GOT3 (cell line): ENCODE results near the gene CABCOCO1.

Experiments
- DNase-seq: peaks from one replicate; lab custom pipeline; 2025; ENCODE audit warnings: mixed read lengths; lab: John Stamatoyannopoulos, UW

The CABCOCO1 gene

GRCh38 chr10:61787170-61787569 lies 124.4 kb downstream of the CABCOCO1 start:
- no peak for DNase-seq

DNA sequence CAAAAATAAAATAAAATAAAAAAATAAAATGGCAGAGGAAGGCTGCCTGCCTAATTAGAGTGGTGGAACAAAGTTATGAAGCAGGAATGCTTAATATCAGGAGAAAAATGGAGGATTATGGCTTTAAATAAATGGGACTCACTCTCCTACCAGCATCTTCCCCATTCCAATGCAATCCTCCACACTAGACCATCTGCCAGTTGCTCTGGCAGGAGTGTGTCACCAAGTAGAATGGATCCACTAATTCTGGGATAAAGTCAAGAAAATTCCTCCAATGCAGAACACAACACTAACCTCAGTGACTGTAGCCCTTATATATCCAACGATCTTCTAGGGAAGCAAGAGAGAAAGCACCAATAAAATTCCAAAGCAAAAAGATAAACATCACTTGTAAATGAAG lies 126.3 kb downstream of the CABCOCO1 start:
- no peak for DNase-seq

GRCh38 chr10:61791216-61791615 lies 128.5 kb downstream of the CABCOCO1 start:
- DNase-seq, result no peak

GRCh38 chr10:61792097-61792716 lies 129.5 kb downstream of the CABCOCO1 start:
- DNase-seq, result no peak

- DNase-seq, result no peak
These were observed 130.2 kb downstream of the CABCOCO1 start for GRCh38 chr10:61792921-61793320.

DNA sequence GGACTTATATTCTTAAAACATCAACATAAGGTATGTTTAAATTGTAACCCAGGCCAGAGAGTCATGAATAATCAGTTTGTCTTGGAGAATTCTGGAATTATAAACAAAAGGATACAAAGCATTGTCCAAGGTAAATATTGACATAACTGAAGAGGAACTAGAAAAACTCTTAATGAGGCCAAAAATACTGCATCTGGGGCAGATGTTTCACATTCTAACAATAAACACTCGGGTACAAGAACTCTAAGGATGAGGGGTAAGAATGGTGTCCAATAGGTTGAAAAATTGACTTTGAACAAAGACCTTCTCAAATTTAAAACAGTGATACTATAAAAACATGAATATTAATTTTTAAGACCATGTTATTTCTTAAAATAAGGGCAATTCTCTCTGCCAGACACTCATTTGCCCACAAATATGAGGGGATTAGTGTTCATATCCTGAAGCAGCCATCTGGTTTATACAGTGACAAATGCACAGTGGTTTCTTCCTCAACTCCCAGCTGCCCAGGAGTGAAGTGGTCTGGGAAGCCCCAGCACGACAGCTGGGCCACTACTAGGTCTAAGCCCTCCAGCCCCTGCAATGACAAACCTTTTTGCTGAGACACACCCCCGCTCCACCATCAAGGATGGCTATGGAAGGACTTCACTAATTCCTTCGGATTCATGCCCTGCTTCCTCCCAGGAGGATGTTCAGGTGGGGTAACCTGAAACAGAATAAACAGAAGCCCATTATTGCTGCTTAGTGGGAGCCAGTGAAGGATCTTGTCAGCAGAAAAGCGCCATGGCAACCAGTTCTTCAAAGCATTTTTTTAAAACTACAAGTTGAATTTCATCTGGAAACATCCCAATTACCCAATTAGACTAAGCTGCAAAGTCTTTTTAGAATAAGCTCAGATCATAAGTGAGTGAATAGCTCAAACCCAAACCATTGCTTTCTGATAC lies 131.3 kb downstream of the CABCOCO1 start:
- DNase-seq, result no peak

DNA sequence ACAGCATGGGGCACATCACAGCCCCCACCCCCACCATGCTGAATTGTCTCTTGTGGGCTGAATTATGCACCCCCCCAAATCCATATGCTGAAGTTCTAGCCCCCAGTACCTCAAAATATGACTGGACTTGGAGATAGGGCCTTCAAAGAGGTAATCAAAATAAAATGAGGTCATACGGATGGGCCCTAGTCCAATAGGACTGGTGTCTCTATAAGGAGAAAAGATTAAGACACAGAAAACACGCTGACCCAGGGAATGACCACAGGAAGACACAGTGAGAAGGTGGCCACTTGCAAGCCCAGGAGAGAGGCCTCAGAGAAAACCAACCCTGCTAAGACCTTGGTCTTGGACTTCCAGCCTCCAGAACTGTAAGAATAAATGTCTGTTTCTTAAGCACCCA lies 132.4 kb downstream of the CABCOCO1 start:
- no peak for DNase-seq

DNA sequence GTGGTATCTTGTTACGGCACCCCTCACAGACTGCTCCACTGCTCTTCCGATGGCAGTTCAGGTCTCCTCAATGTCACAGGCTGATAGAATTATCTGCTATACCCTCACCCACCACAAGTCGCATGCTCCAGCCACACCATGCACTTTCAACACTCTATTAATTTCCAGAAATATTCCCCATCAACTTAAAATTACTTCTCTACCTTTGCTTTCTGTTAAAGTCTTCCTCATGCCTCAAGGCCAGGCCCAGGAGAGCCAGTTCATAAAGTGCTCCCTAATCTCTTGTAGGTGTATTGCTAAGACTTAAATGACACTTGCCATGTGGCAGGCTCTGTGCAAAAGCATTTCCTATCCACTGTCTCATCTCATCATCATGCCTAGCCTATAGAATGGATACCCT lies 132.8 kb downstream of the CABCOCO1 start:
- no peak for DNase-seq

DNA sequence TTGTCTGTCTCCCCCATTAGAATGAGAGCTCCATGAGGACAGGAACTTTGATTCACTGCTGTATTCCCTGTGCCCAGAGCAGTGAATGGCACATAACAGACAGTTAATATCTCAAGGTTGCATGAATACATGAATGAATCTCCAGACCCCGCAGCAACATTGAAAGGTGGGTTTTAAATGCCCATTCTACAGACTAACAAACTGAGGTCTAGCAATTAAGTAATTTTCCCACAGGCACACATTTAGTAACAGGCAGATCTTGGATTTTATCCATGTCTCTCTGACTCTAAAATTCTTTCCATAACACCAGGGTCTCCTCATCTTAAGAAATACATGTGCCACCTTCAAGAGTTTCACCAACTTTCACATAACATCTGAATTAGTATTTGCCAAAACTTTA lies 134.1 kb downstream of the CABCOCO1 start:
- no peak for DNase-seq

DNA sequence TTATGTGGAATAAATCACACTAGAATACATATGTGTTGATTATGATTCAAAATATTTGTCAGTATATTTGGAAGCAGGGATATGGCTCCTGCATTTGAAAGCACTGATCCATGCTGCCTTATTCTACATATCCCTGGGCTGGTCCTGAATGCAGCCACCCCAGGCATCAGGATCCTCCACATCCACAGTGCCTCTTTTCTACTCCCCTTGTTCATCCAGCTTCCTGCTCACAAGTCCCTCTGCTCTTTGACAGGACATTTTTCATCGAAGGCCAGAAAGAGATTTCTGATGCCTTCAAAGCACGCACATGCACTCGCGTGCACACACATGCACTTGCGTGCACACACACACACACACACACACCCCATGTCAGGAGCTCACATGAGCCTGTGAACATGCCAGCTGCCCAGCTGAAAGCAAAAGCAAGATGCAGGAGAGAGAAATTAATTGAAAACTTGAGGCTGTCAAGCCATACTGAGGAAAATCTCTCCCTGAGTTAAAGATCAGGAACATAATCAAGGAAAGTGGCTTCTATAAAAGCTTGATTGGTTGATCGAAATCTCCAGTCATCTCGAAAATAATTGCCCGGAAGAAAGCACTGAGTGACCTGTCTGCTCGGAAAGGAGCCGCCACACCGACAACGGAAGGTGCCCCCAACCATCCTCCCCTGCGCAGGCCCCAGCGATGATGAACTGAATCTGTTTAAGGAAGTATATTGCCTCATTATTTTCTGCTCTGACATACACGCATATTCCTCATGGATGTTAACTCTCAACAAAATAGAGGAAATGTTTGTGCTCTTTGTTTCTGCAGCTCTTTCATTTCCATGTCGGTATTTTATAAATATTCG lies 134.8 kb downstream of the CABCOCO1 start:
- DNase-seq, result no peak

- no peak for DNase-seq
These were observed 136.0 kb downstream of the CABCOCO1 start for GRCh38 chr10:61798713-61799112.

- no peak for DNase-seq
These were observed 138.8 kb downstream of the CABCOCO1 start for GRCh38 chr10:61801484-61801883.

DNA sequence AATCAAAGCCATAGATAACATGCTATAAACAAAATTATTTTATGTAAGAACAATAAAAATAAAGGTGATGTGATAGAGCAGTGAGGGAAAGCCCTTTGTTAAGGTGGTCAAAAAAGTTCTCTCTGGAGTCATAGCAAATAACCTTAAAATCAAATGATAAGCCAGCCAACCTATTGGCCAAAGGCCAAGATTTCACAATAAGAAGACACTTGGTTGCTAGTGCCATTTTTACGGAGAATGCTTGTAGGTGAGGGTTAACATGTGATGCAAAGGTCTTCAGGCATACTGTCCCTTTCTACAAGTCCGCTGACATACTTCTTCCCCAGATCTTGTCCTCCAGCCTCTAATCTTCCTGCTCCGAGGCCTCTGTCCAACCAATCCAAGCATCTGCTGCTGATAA lies 140.5 kb downstream of the CABCOCO1 start:
- no peak for DNase-seq

- no peak for DNase-seq
These were observed 141.7 kb downstream of the CABCOCO1 start for GRCh38 chr10:61804414-61804813.

GRCh38 chr10:61805091-61805490 lies 142.4 kb downstream of the CABCOCO1 start:
- no peak for DNase-seq

- DNase-seq, result no peak
These were observed 147.5 kb downstream of the CABCOCO1 start for GRCh38 chr10:61810263-61810662.

- DNase-seq, result no peak
These were observed 149.5 kb downstream of the CABCOCO1 start for GRCh38 chr10:61812052-61812721.

DNA sequence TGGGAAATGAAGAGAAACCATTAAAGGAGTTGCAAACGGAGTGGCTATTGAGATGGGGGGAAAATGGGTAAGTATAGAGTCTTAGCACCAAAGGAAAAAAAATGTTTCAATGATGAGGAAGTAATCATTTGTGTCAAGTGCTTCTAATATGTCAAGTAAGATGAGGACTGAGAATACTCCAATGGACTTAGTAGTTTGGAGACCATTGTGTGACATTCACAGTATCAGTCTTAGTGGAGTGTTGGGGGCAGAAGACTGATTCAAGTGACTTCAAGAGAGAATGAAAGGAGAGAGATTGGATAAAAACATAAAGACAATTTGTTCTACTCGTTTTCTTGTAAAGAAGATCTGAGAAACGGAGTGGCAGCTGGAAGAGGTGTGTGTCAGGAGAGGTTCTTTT lies 150.2 kb downstream of the CABCOCO1 start:
- no peak for DNase-seq

DNA sequence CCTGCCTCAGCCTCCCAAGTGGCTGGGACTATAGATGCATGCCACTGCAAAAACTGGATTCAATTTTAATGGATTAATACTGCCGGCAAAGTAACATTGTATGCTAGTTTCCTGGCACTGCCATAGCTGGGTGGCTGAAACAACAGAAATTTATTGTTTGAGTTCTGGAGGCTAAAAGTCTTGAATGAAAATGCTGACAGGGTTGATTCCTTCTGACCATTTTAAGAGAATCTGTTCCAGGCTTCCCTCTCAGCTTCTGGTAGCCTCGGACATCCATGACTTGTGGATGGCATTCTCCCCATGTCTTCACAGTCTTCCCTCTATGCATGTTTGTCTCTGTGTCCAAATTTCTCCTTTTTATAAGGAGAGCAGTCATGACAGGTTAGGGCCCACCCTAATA lies 151.4 kb downstream of the CABCOCO1 start:
- DNase-seq, result no peak

- no peak for DNase-seq
These were observed 152.8 kb downstream of the CABCOCO1 start for GRCh38 chr10:61815496-61815895.
